Activated T-helper 2 cell treated with anti-CD3 and anti-CD28 coated beads, Interferon-gamma antibody, Interleukin-2, Interleukin-4, amounts not matched to agents 10 μg/mL and 5 μg/mL and 100 μg/mL, durations not matched to agents 14 hours and 24 hours and 36 hours (primary cell): ENCODE measurements around the gene SAFB2. TPM values are rescaled to one million over a fixed set of nuclear protein-coding genes. Genes with fewer than 3 reads are reported as not detected.

Source experiments
- DNase-seq: peaks from one replicate; pipeline ENCODE4 v3.0.0; 2021; ENCODE audit warnings: low spot score
- H3K27ac Mint-ChIP-seq: one replicate; pipeline ENCODE4 v1.8.0; 2021; ENCODE audit warnings: mixed read lengths
- H3K27me3 Mint-ChIP-seq: one replicate; pipeline ENCODE4 v1.8.0; 2021; ENCODE audit warnings: low read depth, mixed read lengths
- H3K36me3 Mint-ChIP-seq: one replicate; pipeline ENCODE4 v1.8.0; 2021; ENCODE audit warnings: low read depth, mixed read lengths
- H3K4me1 Mint-ChIP-seq: one replicate; pipeline ENCODE4 v1.8.0; 2021; ENCODE audit warnings: low read depth, mixed read lengths
- H3K4me3 Mint-ChIP-seq: one replicate; pipeline ENCODE4 v1.8.0; 2021; ENCODE audit warnings: low read depth, mild to moderate bottlenecking, moderate library complexity, mixed read lengths
- H3K9me3 Mint-ChIP-seq: one replicate; pipeline ENCODE4 v1.8.0; 2021; ENCODE audit warnings: mixed read lengths
- intact Hi-C: fragments of 100-400 bp; cut with micrococcal nuclease; formaldehyde crosslinking; loops from one replicate; pipeline ENCODE4 v1.15.1; 2023
- total RNA-seq: library from RNA; stranded (reverse); gene quantifications from 2 replicates; pipeline ENCODE4 v1.2.3, GENCODE V29; 2022

The SAFB2 gene
- total RNA-seq, 1 donor from 2014 or later = 96.7 TPM

GRCh38 chr19:5593343-5594255 lies 29.0 kb downstream of the SAFB2 start:
- intact Hi-C loops = no loop called here
- DNase-seq = no peak
- Mint-ChIP-seq H3K9me3 (no peaks in the 10 kb centered on the region), H3K36me3 (peaks cover 76% of the 10 kb centered on the region), H3K4me3 (no peak overlapping the region), H3K4me1 (no peaks in the 10 kb centered on the region), H3K27me3 (no peaks in the 10 kb centered on the region), H3K27ac (no peak overlapping the region)

GRCh38 chr19:5592531-5593342 lies 29.8 kb downstream of the SAFB2 start:
- Mint-ChIP-seq H3K27ac (no peak overlapping the region), H3K27me3 (no peaks in the 10 kb centered on the region), H3K4me3 (no peak overlapping the region)

DNA sequence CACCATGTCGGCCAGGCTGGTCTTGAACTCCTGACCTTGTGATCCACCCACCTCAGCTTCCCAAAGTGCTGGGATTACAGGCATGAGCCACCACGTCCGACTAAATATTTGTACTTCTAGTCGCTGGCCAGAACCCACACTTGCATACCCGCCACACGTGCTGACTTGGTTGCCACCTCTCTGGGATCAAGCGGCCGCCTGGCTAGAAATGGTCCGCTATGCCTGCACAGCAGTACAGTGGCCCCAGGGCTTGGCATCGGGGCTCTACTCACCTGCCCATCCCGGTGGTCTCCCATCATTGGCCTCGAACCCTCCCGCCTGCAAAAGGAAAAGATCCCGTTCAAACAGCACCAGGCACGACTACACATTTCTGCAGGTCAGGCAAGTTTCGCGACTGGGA lies 31.1 kb downstream of the SAFB2 start:
- Mint-ChIP-seq H3K4me3 (no peak overlapping the region), H3K27ac (no peak overlapping the region), H3K4me1 (peaks cover 3% of the 10 kb centered on the region), H3K36me3 (peaks cover 81% of the 10 kb centered on the region), H3K27me3 (no peaks in the 10 kb centered on the region), H3K9me3 (no peaks in the 10 kb centered on the region)
- DNase-seq = no peak
- intact Hi-C loops = no loop called here

More at GRCh38 chr19:5592531-5593342, 29.8 kb downstream of the SAFB2 start:
- Mint-ChIP-seq H3K9me3 (no peaks in the 10 kb centered on the region), H3K4me1 (no peaks in the 10 kb centered on the region), H3K36me3 (peaks cover 80% of the 10 kb centered on the region)
- intact Hi-C loops = no loop called here
- DNase-seq = no peak

DNA sequence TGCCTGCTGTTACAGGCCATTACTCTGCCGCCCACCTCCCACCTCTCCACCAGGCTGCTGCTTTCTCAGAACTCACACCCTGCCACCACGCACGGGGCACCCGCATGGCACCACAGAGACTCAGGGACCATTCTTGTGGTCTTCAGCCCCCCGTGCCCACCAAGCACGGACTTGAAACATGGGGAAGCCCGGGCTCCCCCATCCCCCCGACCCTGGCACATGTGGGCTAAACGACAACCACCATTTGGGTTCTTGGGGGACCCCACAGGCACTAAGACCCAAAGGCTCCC lies 31.8 kb downstream of the SAFB2 start:
- Mint-ChIP-seq H3K36me3 (peaks cover 78% of the 10 kb centered on the region), H3K9me3 (no peaks in the 10 kb centered on the region), H3K4me1 (peaks cover 4% of the 10 kb centered on the region), H3K27ac (no peak overlapping the region), H3K4me3 (no peak overlapping the region), H3K27me3 (no peaks in the 10 kb centered on the region)
- intact Hi-C loops = no loop called here
- no peak for DNase-seq

- Mint-ChIP-seq H3K36me3 (peaks cover 77% of the 10 kb centered on the region), H3K4me3 (no peak overlapping the region), H3K27ac (no peak overlapping the region), H3K27me3 (no peaks in the 10 kb centered on the region), H3K4me1 (peaks cover 9% of the 10 kb centered on the region), H3K9me3 (no peaks in the 10 kb centered on the region)
- intact Hi-C loops = no loop called here
- DNase-seq = no peak
These were observed 32.3 kb downstream of the SAFB2 start for GRCh38 chr19:5590151-5590864.

- no peak for DNase-seq
- H3K36me3 Mint-ChIP-seq = peaks cover 68% of the 10 kb centered on the region
- no peak overlapping the region for H3K4me3 Mint-ChIP-seq
- H3K27ac Mint-ChIP-seq = no peak overlapping the region
- intact Hi-C loops = no loop called here
- peaks cover 9% of the 10 kb centered on the region for H3K4me1 Mint-ChIP-seq
- no peaks in the 10 kb centered on the region for H3K27me3 Mint-ChIP-seq
- H3K9me3 Mint-ChIP-seq = no peaks in the 10 kb centered on the region
These were observed 33.5 kb downstream of the SAFB2 start for GRCh38 chr19:5588906-5589676.

DNA sequence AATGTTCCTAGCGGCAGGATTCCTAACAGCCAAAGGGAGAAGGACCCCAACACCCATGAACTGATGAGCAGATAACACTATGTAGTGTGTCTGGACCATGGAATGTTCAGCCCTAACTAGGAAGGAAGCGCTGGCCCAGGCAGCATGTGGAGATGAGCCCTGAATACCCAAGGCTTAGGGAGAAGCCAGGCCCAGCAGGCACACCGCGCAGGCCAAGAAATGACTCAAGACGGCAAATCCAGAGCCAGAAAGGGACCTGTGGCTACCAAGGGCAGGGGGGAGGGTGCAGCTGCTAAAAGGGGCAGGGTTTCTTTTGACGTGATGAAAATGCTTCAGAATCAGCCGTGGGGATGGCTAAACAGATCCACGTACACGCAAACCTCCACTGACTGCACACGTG lies 34.1 kb downstream of the SAFB2 start:
- peaks cover 66% of the 10 kb centered on the region for H3K36me3 Mint-ChIP-seq
- H3K27me3 Mint-ChIP-seq = no peaks in the 10 kb centered on the region

GRCh38 chr19:5587661-5588060 lies 34.9 kb downstream of the SAFB2 start:
- Mint-ChIP-seq H3K27ac (no peak overlapping the region), H3K27me3 (no peaks in the 10 kb centered on the region), H3K9me3 (no peaks in the 10 kb centered on the region), H3K36me3 (peaks cover 59% of the 10 kb centered on the region), H3K4me1 (peaks cover 9% of the 10 kb centered on the region), H3K4me3 (no peak overlapping the region)
- intact Hi-C loops = no loop called here
- DNase-seq = no peak

More for the DNA sequence above, 34.1 kb downstream of the SAFB2 start:
- peaks cover 9% of the 10 kb centered on the region for H3K4me1 Mint-ChIP-seq
- no peak for DNase-seq
- intact Hi-C loops = no loop called here
- H3K9me3 Mint-ChIP-seq = no peaks in the 10 kb centered on the region
- H3K4me3 Mint-ChIP-seq = no peak overlapping the region
- H3K27ac Mint-ChIP-seq = no peak overlapping the region

GRCh38 chr19:5587071-5587455 lies 35.5 kb downstream of the SAFB2 start:
- Mint-ChIP-seq H3K9me3 (no peaks in the 10 kb centered on the region), H3K36me3 (peaks cover 53% of the 10 kb centered on the region), H3K4me3 (no peak overlapping the region), H3K27ac (peak overlapping the region; percentile 33), H3K4me1 (peaks cover 9% of the 10 kb centered on the region), H3K27me3 (no peaks in the 10 kb centered on the region)
- DNase-seq = no peak
- intact Hi-C loops = no loop called here

GRCh38 chr19:5586300-5587070 lies 36.1 kb downstream of the SAFB2 start:
- H3K9me3 Mint-ChIP-seq = no peaks in the 10 kb centered on the region
- intact Hi-C loops = no loop called here
- no peaks in the 10 kb centered on the region for H3K27me3 Mint-ChIP-seq
- H3K27ac Mint-ChIP-seq = peak overlapping the region; percentile 80
- H3K4me1 Mint-ChIP-seq = peaks cover 9% of the 10 kb centered on the region
- H3K36me3 Mint-ChIP-seq = peaks cover 47% of the 10 kb centered on the region
- H3K4me3 Mint-ChIP-seq = no peak overlapping the region
- DNase-seq = no peak

GRCh38 chr19:5585461-5586299 lies 36.9 kb downstream of the SAFB2 start:
- no peaks in the 10 kb centered on the region for H3K27me3 Mint-ChIP-seq
- peaks cover 9% of the 10 kb centered on the region for H3K4me1 Mint-ChIP-seq
- H3K36me3 Mint-ChIP-seq = peaks cover 42% of the 10 kb centered on the region
- DNase-seq = no peak
- H3K9me3 Mint-ChIP-seq = no peaks in the 10 kb centered on the region
- H3K27ac Mint-ChIP-seq = peak overlapping the region; percentile 80
- intact Hi-C loops = no loop called here
- no peak overlapping the region for H3K4me3 Mint-ChIP-seq
